ENCODE measurements around the gene SMIM13.

DNA sequence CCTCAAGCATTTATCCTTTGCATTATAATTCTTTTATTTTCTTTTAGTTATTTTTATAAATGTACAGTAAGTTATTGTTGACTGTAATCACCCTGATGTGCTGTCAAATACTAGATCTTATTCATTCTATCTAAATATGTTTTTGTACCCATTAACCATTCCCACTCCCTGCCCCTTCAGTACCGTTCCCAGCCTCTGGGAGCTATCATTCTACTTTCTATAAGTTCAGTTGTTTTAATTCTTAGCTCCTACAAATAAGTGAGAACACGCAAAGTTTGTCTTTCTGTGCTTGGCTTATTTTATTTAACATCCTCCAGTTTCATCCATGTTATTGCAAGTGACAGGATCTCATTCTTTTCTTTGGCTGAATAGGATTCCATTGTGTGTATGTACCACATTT lies 30.3 kb downstream of the SMIM13 start:
- TF ChIP-seq YY1 (IDR thresholded peaks at IDR 0.05; ENCODE audit: low read depth): no peak
- no peak for TF ChIP-seq RAD21 (IDR thresholded peaks at IDR 0.05; ENCODE audit: low read depth)
- TF ChIP-seq EP300 (IDR thresholded peaks at IDR 0.05; ENCODE audit: borderline replicate concordance): no peak
- TF ChIP-seq EGR1 (IDR thresholded peaks at IDR 0.05): no peak
- TF ChIP-seq REST (IDR thresholded peaks at IDR 0.05; ENCODE audit: low read depth): no peak
- TF ChIP-seq TAF1 (IDR thresholded peaks at IDR 0.05; ENCODE audit: low read depth): no peak

Data from Ishikawa (cell line).